ENCODE results near the gene IGF2BP2.
A peak's percentile ranks its signal among the peaks of the same experiment; 100 is the strongest.

The IGF2BP2 gene

GRCh38 chr3:185631108-185631507 is 193.7 kb downstream of the IGF2BP2 start:
- no peak for DNase-seq

DNA sequence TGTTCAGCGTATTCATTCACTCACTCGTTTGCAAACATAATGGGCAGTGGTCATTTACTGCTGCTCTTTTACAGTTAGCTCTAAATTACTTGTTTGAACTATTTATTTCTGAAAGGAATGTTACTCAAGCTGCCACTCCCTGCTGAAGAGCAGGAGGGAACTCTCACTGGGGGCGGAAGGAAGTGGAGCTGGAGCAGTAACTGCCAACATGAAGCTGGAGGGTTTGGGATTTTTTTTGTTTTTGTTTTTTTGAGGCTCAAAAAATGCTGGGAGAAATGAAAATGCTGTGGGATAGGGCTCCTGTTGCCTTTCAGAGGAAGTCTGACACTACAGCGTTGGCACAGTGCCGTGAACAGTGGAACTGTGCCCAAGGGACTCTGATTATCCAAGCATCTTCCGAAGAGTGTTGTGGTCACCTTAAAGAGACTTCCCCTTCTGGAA is 194.6 kb downstream of the IGF2BP2 start:
- DNase-seq, result peak; percentile 65

GRCh38 chr3:185629554-185630181 is 195.2 kb downstream of the IGF2BP2 start:
- no peak for DNase-seq

GRCh38 chr3:185625784-185626183 is 199.1 kb downstream of the IGF2BP2 start:
- no peak for DNase-seq

DNA sequence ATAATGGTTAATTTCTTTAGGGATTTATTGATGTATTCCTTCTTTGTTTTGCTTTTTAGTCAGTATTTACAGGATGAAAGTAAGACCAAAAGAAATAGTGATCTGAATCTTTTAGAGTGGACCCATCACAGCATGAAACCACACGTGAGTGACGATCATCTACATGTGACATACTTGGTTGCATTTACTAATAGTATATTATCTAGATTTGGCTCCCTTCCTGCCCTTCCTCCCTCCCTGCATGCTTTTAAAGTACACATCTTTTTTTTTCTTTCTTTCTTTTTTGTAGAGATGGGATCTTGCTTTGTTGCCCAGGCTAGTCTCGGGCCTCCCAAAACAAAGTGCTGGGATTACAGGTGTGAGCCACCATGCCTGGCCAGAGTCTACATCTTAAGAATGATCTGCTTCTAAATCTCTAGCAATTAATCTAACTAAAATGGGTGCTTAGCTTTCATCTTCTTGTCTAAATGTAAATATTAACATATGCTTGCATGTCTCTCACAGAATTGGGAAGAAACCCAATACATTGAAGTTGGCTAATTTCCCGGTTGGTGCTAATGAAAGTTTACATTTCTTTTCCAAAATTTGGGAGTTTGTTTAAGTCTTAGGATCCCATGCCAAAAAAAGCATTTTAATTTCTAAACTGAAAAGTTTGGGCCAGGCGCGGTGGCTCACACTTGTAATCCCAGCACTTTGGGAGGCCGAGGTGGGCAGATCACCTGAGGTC is 200.7 kb downstream of the IGF2BP2 start:
- no peak for DNase-seq

DNA sequence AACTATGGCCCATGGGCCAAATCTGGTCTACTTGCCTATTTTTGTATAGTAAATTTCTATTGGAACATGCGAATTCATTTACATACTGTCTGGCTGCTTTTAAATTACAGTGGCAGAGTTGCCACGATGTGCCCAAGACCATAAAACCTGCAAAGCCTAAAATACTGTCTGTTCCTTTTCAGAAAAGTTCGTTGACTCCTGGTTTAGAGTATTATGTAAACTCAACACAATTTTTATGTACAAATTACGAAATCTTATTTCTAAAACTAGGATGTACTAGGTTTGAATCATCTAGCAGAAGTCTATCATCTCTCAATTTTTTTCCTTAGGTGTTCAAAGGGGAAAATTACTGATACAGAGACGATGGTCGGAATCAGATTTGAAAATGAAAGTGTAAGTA is 211.8 kb downstream of the IGF2BP2 start:
- DNase-seq, result no peak

- DNase-seq, result no peak
Observed at GRCh38 chr3:185606196-185606595, 218.6 kb downstream of the IGF2BP2 start.

DNA sequence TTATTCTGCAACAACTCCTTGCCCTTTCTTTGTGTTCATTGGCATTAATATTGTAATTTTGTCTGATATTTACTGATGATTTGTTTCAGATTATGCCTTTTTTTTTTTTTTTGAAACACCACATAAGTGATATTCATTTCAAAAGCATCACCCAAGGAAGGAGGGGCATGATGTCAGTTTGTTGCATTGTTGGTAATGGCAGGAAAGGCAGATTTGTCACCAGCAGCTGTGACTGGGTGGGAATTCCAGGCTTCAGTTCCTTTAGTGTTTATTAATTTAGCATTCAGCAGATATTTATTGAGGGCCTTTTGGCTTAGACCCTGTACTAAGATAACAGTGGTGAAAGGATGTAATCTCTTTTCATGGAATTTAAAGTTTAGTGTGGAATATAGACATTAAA is 219.3 kb downstream of the IGF2BP2 start:
- no peak for DNase-seq

DNA sequence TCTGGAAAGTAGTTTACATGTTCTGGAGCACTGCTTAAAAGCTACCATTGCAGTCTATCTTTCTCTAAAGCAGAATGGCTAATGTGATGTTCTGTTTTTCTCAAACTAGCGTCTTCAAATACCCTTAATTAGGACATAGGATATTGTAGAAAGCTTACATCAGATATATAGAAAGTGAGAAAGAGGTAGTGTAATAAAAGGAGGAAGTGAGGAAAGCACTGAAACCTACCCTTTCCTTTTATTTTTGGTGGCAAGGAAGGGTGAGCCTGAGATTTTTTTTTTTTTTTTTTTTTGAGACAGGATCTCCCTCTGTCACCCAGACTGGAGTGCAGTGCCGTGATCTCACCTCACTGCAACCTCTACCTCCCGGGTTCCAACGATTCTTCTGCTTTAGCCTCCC is 229.3 kb downstream of the IGF2BP2 start:
- DNase-seq, result no peak

DNA sequence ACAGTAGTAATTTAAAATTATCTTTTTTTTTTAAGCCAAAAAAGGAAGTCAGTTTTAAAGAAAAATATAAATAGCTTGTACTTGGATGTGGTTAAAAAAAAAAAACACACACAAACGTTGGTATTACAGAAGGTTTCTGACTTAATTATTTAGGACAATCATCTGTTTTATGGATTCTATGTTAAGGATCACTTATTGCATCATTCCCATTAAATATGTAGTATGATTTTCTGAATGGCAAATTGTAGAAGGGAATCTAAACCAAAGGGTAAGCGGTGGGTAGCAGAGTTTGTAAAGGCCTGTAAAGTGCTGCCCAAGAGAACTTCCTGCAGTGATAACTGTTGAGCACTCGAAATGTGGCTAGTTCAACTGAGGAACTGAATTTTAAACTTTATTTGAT is 230.8 kb downstream of the IGF2BP2 start:
- DNase-seq, result no peak

All from right hindlimb (tissue), 1 donor.